Activated naive CD4-positive, alpha-beta T cell treated with anti-CD3 and anti-CD28 coated beads, Interleukin-2, amount 10 ng/mL, durations not matched to agents 5 hours and 36 hours (primary cell): ENCODE measurements around the gene CLTA. TPM values are rescaled to one million over a fixed set of nuclear protein-coding genes. Genes with fewer than 3 reads are reported as not detected.

Source experiments
- total RNA-seq, 2 experiments: library from RNA; stranded (reverse); gene quantifications; one replicate each; pipeline ENCODE4 v1.2.3, GENCODE V29; 2021

CLTA gene
- total RNA-seq = 100 to 1,000 TPM; 139 to 141 TPM

GRCh38 chr9:36190388-36191289 is at the start of gene CLTA:
TSS of gene CLTA (plus strand) at chr9:36190921. CDS start at chr9:36191057, 136 bp downstream.

GRCh38 chr9:36169166-36169565 is 21.6 kb upstream of the CLTA start, which contains the start of gene CCIN:
TSS of gene CCIN (plus strand) at chr9:36169388. CDS start at chr9:36169503, 115 bp downstream.

GRCh38 chr9:36258208-36258995 is 67.7 kb downstream of the CLTA start, which contains the start of gene GNE:
TSS of gene GNE (minus strand) at chr9:36258448. CDS start at chr9:36249355, 9,093 bp downstream.

Other genes with a start within 250 kb of the CLTA start
- not detected for gene OR2S2, start 232.8 kb upstream of the CLTA start, total RNA-seq
- 1 to 10 TPM; 6.5 to 6.6 TPM for gene RECK, start 154.0 kb upstream of the CLTA start, total RNA-seq
- 10 to 100 TPM; 31.9 TPM for gene GLIPR2, start 54.2 kb upstream of the CLTA start, total RNA-seq
- gene CCIN, start 21.5 kb upstream of the CLTA start, total RNA-seq = under 1 TPM in 1 of 2 experiments, not detected in 1; 0.23 TPM
- gene GNE, start 67.5 kb downstream of the CLTA start, total RNA-seq = 10 to 100 TPM; 15.3 to 16.1 TPM
- gene RNF38, start 209.3 kb downstream of the CLTA start, total RNA-seq = 10 to 100 TPM; 36.4 to 37.8 TPM